CD14-positive monocyte (primary cell): ENCODE data around the gene VASH1. TPM values are rescaled to one million over a fixed set of nuclear protein-coding genes. Genes with fewer than 3 reads are reported as not detected.
A peak's percentile ranks its signal among the peaks of the same experiment; 100 is the strongest.

Experiments
- DNase-seq, 3 donors: peaks; one replicate each; pipeline ENCODE4 v3.0.0-alpha.2; 2011 to 2022
- H2AFZ ChIP-seq: 2 replicates; pipeline ENCODE4 v1.6.0; 2012; ENCODE audit warnings: mild to moderate bottlenecking, low read depth, low read length, inconsistent platforms; ENCODE audit not compliant: insufficient read depth, poor library complexity, severe bottlenecking
- H3K27ac ChIP-seq, 2 donors: 1 replicate in 1 of 2; 2 replicates in 1 of 2; pipeline ENCODE4 v1.5.1; 2012 to 2013; ENCODE audit warnings: low read length in 2 of 2, control low read depth in 1 of 2, inconsistent platforms in 1 of 2, low read depth in 1 of 2, mild to moderate bottlenecking in 1 of 2
- H3K27me3 ChIP-seq, 2 donors: one replicate each; pipeline versions ENCODE4 v1.6.0 to v1.6.1; 2011 to 2013; ENCODE audit warnings: low read length in 2 of 2; ENCODE audit not compliant: control insufficient read depth in 2 of 2, insufficient read depth in 2 of 2
- H3K36me3 ChIP-seq, 2 donors: replicated peaks in 1 of 2; 1 replicate in 1 of 2; 2 replicates in 1 of 2; pipeline versions ENCODE4 v1.5.1 to v1.6.1; 2012 to 2013; ENCODE audit warnings: low read length in 2 of 2, control low read depth in 1 of 2, inconsistent platforms in 1 of 2, mild to moderate bottlenecking in 1 of 2; ENCODE audit not compliant: insufficient read depth in 2 of 2, control insufficient read depth in 1 of 2
- H3K4me1 ChIP-seq, 2 donors: 1 replicate in 1 of 2; 2 replicates in 1 of 2; pipeline versions ENCODE4 v1.5.1 to v1.6.1; 2012 to 2013; ENCODE audit warnings: low read length in 2 of 2, control low read depth in 1 of 2, inconsistent platforms in 1 of 2, mild to moderate bottlenecking in 1 of 2, moderate library complexity in 1 of 2; ENCODE audit not compliant: insufficient read depth in 2 of 2, control insufficient read depth in 1 of 2
- H3K4me2 ChIP-seq: replicated peaks from 2 replicates; pipeline ENCODE3; 2012; ENCODE audit warnings: low read length, moderate library complexity, mild to moderate bottlenecking; ENCODE audit not compliant: poor library complexity, severe bottlenecking; ENCODE audit errors: extremely low read depth
- H3K4me3 ChIP-seq, 3 experiments: fragments of 200-600 bp in 1 of 3; sonication (generic) in 1 of 3; replicated peaks in 1 of 3; 1 replicate in 2 of 3; 2 replicates in 1 of 3; pipeline ENCODE4 v1.5.1; 2011 to 2013; ENCODE audit warnings: low read length in 3 of 3, mild to moderate bottlenecking in 3 of 3, control low read depth in 2 of 3, low read depth in 2 of 3, inconsistent platforms in 1 of 3, moderate library complexity in 1 of 3
- H3K79me2 ChIP-seq: 2 replicates; pipeline ENCODE4 v1.6.0; 2012; ENCODE audit warnings: mild to moderate bottlenecking, control low read depth, inconsistent platforms, low read length, moderate library complexity; ENCODE audit not compliant: insufficient read depth
- H3K9ac ChIP-seq: 2 replicates; pipeline ENCODE4 v1.6.0; 2017; ENCODE audit warnings: low read length, mild to moderate bottlenecking; ENCODE audit not compliant: insufficient read depth, poor library complexity, severe bottlenecking
- H3K9me3 ChIP-seq, 2 donors: replicated peaks in 1 of 2; 1 replicate in 1 of 2; 2 replicates in 1 of 2; pipeline versions ENCODE4 v1.5.1 to v1.6.1; 2012 to 2013; ENCODE audit warnings: low read length in 2 of 2, control low read depth in 1 of 2; ENCODE audit not compliant: control insufficient read depth in 1 of 2, insufficient read depth in 1 of 2
- H4K20me1 ChIP-seq: 2 replicates; pipeline ENCODE4 v1.6.0; 2012; ENCODE audit warnings: mild to moderate bottlenecking, low read length, control low read depth, moderate library complexity; ENCODE audit not compliant: insufficient read depth
- H3K27ac Mint-ChIP-seq, 7 donors: one replicate each; pipeline ENCODE4 v1.8.0; 2020; ENCODE audit warnings: mild to moderate bottlenecking in 7 of 7, mixed read lengths in 7 of 7, moderate library complexity in 6 of 7, inconsistent platforms in 2 of 7
- H3K27me3 Mint-ChIP-seq, 3 donors: one replicate each; pipeline ENCODE4 v1.8.0; 2021 to 2022; ENCODE audit warnings: low read depth in 3 of 3, mild to moderate bottlenecking in 3 of 3, mixed read lengths in 3 of 3, moderate library complexity in 3 of 3, inconsistent platforms in 1 of 3
- H3K36me3 Mint-ChIP-seq, 2 donors: one replicate each; pipeline ENCODE4 v1.8.0; 2020; ENCODE audit warnings: mixed read lengths in 2 of 2, inconsistent platforms in 1 of 2, mild to moderate bottlenecking in 1 of 2
- H3K4me1 Mint-ChIP-seq: one replicate; pipeline ENCODE4 v1.8.0; 2020; ENCODE audit warnings: mild to moderate bottlenecking, mixed read lengths
- H3K4me3 Mint-ChIP-seq, 2 donors: one replicate each; pipeline ENCODE4 v1.8.0; 2020; ENCODE audit warnings: mild to moderate bottlenecking in 2 of 2, mixed read lengths in 2 of 2, moderate library complexity in 1 of 2
- H3K9me3 Mint-ChIP-seq, 7 donors: one replicate each; pipeline ENCODE4 v1.8.0; 2020 to 2022; ENCODE audit warnings: mixed read lengths in 7 of 7, mild to moderate bottlenecking in 6 of 7, moderate library complexity in 6 of 7, inconsistent platforms in 2 of 7
- WGBS: methylation state at CpG from one replicate; pipeline ENCODE4 v1.1.5; 2013; ENCODE audit warnings: missing lambda C conversion rate; ENCODE audit not compliant: insufficient coverage; 5-methylcytosine and 5-hydroxymethylcytosine counted together
- intact Hi-C, 2 donors: fragments of 100-400 bp; cut with micrococcal nuclease; formaldehyde crosslinking; loops; one replicate each; pipeline versions ENCODE4 v1.15.0 to v1.15.1; 2023
- polyA plus RNA-seq, 3 donors: library from polyadenylated mRNA; depleted of rRNA in 1 of 3; unstranded in 2 of 3; stranded (reverse) in 1 of 3; fragments of 300-500 nt in 2 of 3; fragments of >200 nt in 1 of 3; fragmentation: Illumina TruSeq in 2 of 3; gene quantifications; 1 replicate in 2 of 3; 2 replicates in 1 of 3; pipeline ENCODE4 v1.2.3, GENCODE V29; 2012 to 2021
- TF ChIP-seq, protein P1 (sequence below): fragments of 200-600 bp; IDR thresholded peaks from one replicate; pipeline ENCODE4 v1.8.0; 2022; ENCODE audit warnings: antibody characterized with exemption, mild to moderate bottlenecking

The VASH1 gene
- polyA plus RNA-seq, 3 donors = 2.5 to 10.5 (median 3.3) TPM

DNA sequence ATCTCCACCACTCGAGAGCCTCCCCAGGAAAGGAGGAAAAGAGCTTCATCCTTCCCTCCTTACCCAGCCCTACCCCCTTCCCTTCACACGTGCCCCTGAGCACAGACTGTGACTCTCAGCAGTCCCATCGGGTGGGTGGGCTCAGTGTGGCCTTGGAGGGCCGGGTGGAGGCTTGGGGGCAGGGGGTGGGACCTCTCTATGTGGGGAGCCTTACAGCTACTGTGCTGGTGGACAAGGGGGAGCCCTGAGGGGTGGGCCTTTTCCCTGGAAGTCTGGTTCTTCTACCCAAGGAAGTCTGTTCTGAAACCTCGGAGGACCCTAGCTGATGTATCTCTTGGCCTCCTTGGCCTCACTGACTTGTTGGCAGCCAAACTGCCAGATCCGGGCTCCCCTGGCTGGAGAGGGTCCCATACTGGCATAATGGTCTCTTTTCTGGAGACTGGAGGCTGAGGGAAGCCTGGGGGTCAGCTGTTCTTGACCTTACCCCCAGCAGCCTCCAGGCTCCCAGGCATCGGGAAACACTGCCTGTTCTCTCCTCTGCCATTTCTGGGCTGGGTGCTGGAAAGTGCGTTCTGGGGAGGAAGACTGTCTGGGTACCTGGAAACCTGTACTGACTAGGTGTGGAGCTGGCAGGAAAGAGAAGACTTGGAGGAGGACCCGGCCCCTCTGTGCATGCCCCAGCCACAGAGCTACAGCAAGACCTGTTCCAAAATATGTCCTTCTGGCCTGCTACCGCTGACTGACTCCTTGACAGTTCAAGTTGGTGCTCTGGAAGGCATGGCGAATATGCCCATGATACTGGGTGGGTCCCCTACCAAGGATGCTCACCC is 7.6 kb downstream of the VASH1 start:
- no peak overlapping the region for H2AFZ ChIP-seq
- H3K4me2 ChIP-seq = peak overlapping the region; percentile 45
- WGBS = 70% methylated on average over 7 of the region's 11 CpGs

DNA sequence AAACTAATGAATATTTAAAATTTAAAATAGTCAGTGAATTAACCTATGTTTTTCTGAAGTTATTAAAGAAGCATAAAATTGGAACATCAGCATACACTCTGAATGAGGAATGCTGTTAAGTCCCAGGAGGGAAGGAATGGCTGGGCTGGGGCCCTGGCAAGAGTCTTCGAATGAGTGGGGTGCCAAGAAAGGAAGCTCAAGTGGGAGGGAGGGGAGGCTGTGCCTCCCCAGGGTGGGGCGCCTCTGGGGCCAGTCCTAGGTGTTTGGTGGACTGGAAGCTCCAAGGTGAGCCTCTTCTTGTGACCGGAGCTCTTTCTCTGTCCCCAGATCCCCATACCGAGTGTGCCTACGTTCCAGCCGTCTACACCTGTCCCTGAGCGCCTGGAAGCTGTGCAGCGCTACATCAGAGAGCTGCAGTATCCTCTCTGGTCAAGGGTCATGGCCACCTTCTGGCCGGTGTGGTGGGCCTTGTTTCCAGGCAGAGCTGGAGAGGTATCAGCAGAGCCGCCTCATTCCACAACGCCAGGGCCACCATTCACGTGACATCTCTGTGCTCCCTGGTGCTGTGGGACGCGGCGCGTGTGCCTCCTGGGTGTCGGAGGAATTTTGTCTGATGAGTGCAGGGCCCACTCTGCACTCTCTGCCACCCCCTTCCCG is 8.5 kb downstream of the VASH1 start:
- Histone ChIP-seq H3K27me3 (no peaks in the 10 kb centered on the region), H2AFZ (no peak overlapping the region), H3K4me1 (peaks cover 61 to 62% of the 10 kb centered on the region in 2 donors), H3K4me2 (no peak overlapping the region), H3K9ac (no peak overlapping the region), H4K20me1 (no peaks in the 10 kb centered on the region), H3K27ac (peak overlapping the region in 1 of 2 donors; percentile 98), H3K9me3 (no peaks in the 10 kb centered on the region), H3K4me3 (no peak overlapping the region), H3K36me3 (no peaks in the 10 kb centered on the region), H3K79me2 (no peaks in the 10 kb centered on the region)
- WGBS = 94% methylated on average over 17 of the region's 18 CpGs
- Mint-ChIP-seq H3K4me1 (peaks cover 72% of the 10 kb centered on the region), H3K9me3 (no peaks in the 10 kb centered on the region), H3K27ac (peak overlapping the region; percentile 46 to 98 (median 96)), H3K36me3 (peaks cover 8 to 17% of the 10 kb centered on the region in 2 donors), H3K4me3 (no peak overlapping the region), H3K27me3 (peaks cover 0 to 1% (median under 1%) of the 10 kb centered on the region in 3 donors)
- TF ChIP-seq, protein P1, sequence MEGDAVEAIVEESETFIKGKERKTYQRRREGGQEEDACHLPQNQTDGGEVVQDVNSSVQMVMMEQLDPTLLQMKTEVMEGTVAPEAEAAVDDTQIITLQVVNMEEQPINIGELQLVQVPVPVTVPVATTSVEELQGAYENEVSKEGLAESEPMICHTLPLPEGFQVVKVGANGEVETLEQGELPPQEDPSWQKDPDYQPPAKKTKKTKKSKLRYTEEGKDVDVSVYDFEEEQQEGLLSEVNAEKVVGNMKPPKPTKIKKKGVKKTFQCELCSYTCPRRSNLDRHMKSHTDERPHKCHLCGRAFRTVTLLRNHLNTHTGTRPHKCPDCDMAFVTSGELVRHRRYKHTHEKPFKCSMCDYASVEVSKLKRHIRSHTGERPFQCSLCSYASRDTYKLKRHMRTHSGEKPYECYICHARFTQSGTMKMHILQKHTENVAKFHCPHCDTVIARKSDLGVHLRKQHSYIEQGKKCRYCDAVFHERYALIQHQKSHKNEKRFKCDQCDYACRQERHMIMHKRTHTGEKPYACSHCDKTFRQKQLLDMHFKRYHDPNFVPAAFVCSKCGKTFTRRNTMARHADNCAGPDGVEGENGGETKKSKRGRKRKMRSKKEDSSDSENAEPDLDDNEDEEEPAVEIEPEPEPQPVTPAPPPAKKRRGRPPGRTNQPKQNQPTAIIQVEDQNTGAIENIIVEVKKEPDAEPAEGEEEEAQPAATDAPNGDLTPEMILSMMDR = no peak
- intact Hi-C loops = loop anchor here in 1 of 2 donors (5.0 kb wide), 1 partner anchor 47 kb away; no protein-coding TSS in a partner anchor
- no peak for DNase-seq

More for the DNA sequence above, 7.6 kb downstream of the VASH1 start:
- intact Hi-C loops = no loop called here
- H3K9ac ChIP-seq = peak overlapping the region; percentile 79
- no peaks in the 10 kb centered on the region for H3K27me3 ChIP-seq
- H3K9me3 ChIP-seq = no peaks in the 10 kb centered on the region
- no peaks in the 10 kb centered on the region for H3K36me3 ChIP-seq
- TF ChIP-seq, protein P1 = no peak
- no peaks in the 10 kb centered on the region for H4K20me1 ChIP-seq
- peak overlapping the region; percentile 92 to 98 for H3K27ac ChIP-seq
- Mint-ChIP-seq H3K36me3 (peaks cover 8 to 14% of the 10 kb centered on the region in 2 donors), H3K27ac (peak overlapping the region; percentile 96 to 98 (median 97)), H3K4me3 (peak overlapping the region; percentile 39 to 51), H3K27me3 (peaks cover 0 to 2% (median 2%) of the 10 kb centered on the region in 3 donors), H3K9me3 (no peaks in the 10 kb centered on the region), H3K4me1 (peaks cover 68% of the 10 kb centered on the region)
- peaks cover 52 to 53% of the 10 kb centered on the region in 2 donors for H3K4me1 ChIP-seq
- DNase-seq = no peak
- no peaks in the 10 kb centered on the region for H3K79me2 ChIP-seq
- peak overlapping the region in 1 of 3 experiments; percentile 28 for H3K4me3 ChIP-seq
